ENCODE results near the gene KIAA1755. TPM values are rescaled to one million over a fixed set of nuclear protein-coding genes. Genes with fewer than 3 reads are reported as not detected.
A peak's percentile ranks its signal among the peaks of the same experiment; 100 is the strongest.

KIAA1755 gene
- total RNA-seq, 1 donor from 2014 or later = 15.2 TPM

GRCh38 chr20:38203337-38203980 is 57.1 kb downstream of the KIAA1755 start:
- Histone ChIP-seq H3K27me3 (no peaks in the 10 kb centered on the region), H3K4me1 (peaks cover 0 to 1% of the 10 kb centered on the region in 2 donors), H3K9me3 (no peaks in the 10 kb centered on the region), H3K27ac (no peak overlapping the region), H3K36me3 (no peaks in the 10 kb centered on the region), H3K4me3 (no peak overlapping the region)
- no peak for DNase-seq (ENCODE audit: low spot score in 2 of 2)
- intact Hi-C loops (cut with DNase I) = no loop called here
- no peak for TF ChIP-seq CTCF (IDR thresholded peaks at IDR 0.05)

DNA sequence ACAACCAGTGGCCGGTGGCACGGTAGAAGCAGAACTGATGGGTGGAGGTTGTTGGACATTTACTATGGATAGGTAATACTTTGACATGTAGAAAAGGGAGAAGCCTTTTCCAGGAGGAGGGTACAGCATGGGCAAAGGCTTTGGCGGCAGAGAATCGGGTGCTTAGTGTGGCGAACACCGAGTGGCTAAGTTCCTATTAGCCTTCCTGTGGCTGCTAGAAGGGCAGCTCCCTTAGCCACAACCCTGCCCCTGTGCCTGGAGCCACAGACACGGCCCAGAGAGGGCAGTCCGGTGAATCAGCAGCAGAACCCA is 57.6 kb downstream of the KIAA1755 start:
- H3K27me3 ChIP-seq = no peaks in the 10 kb centered on the region
- no peaks in the 10 kb centered on the region for H3K36me3 ChIP-seq
- H3K4me3 ChIP-seq = no peak overlapping the region
- H3K4me1 ChIP-seq = no peaks in the 10 kb centered on the region
- no peaks in the 10 kb centered on the region for H3K9me3 ChIP-seq
- DNase-seq (ENCODE audit: low spot score in 2 of 2) = no peak
- TF ChIP-seq CTCF (IDR thresholded peaks at IDR 0.05) = no peak
- intact Hi-C loops (cut with DNase I) = no loop called here
- H3K27ac ChIP-seq = no peak overlapping the region

GRCh38 chr20:38202153-38202981 is 58.2 kb downstream of the KIAA1755 start:
- Histone ChIP-seq H3K36me3 (no peaks in the 10 kb centered on the region), H3K27me3 (no peaks in the 10 kb centered on the region), H3K9me3 (no peaks in the 10 kb centered on the region), H3K27ac (no peak overlapping the region), H3K4me3 (no peak overlapping the region), H3K4me1 (no peaks in the 10 kb centered on the region)
- no peak for DNase-seq (ENCODE audit: low spot score in 2 of 2)
- no peak for TF ChIP-seq CTCF (IDR thresholded peaks at IDR 0.05)
- intact Hi-C loops (cut with DNase I) = no loop called here

- Histone ChIP-seq H3K4me1 (peaks cover 0 to 1% of the 10 kb centered on the region in 2 donors), H3K36me3 (no peaks in the 10 kb centered on the region), H3K4me3 (no peak overlapping the region), H3K9me3 (no peaks in the 10 kb centered on the region), H3K27me3 (no peaks in the 10 kb centered on the region), H3K27ac (no peak overlapping the region)
- intact Hi-C loops (cut with DNase I) = no loop called here
- no peak for DNase-seq (ENCODE audit: low spot score in 2 of 2)
- TF ChIP-seq CTCF (IDR thresholded peaks at IDR 0.05) = no peak
Observed at GRCh38 chr20:38201356-38201755, 59.2 kb downstream of the KIAA1755 start.

DNA sequence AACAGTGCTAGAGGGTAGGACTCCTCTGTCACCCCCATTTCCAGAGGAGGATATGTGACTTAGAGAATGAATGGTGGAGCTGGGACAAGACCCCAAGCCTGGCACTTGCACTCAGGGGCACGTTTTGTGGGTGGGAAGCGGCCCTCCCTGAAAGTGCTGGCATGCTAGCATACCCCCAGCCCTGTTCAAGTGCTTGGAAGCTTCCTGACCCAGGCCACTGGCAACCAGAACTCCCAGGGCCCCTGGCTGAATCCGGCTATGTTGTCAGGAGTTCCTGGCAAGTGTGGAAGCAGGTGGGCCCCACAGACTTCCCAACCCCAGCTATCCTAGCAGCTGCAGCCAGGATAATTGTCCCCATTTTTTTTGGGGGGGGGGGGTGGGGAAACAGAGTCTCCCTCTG is 59.9 kb downstream of the KIAA1755 start:
- intact Hi-C loops (cut with DNase I) = no loop called here
- Histone ChIP-seq H3K4me3 (no peak overlapping the region), H3K27me3 (no peaks in the 10 kb centered on the region), H3K27ac (no peak overlapping the region), H3K9me3 (no peaks in the 10 kb centered on the region), H3K36me3 (no peaks in the 10 kb centered on the region), H3K4me1 (peaks cover 0 to 4% of the 10 kb centered on the region in 2 donors)
- DNase-seq (ENCODE audit: low spot score in 2 of 2) = peak in 1 of 2 donors; percentile 43
- no peak for TF ChIP-seq CTCF (IDR thresholded peaks at IDR 0.05)

All from ascending aorta (tissue), 2 donors.